Naive thymus-derived CD8-positive, alpha-beta T cell (primary cell): ENCODE results near the gene PRKCE. TPM values are rescaled to one million over a fixed set of nuclear protein-coding genes. Genes with fewer than 3 reads are reported as not detected.

ENCODE experiments used
- ATAC-seq, 2 donors: fragments of 150-1000 bp; cut with Tn5 transposase in 1 of 2; sonication (Bioruptor Pico), chemical (Tn5 transposase) in 1 of 2; 1 replicate in 1 of 2; 2 replicates in 1 of 2; pipeline ENCODE4 v1.10.0; 2021; ENCODE audit warnings: mild to moderate bottlenecking in 2 of 2, moderate library complexity in 2 of 2
- POLR2A ChIA-PET: fragments of 350-600 bp; sonication (Branson Sonifier 250); formaldehyde crosslinking; loops from one replicate; lab custom pipeline; 2021; ENCODE audit warnings: antibody characterized with exemption; lab: Charles Lee
- DNase-seq, 10 donors: peaks; one replicate each; pipeline versions ENCODE4 v3.0.0 to v3.0.0-alpha.2; 2020 to 2022
- H3K27ac Mint-ChIP-seq, 10 donors: one replicate each; pipeline ENCODE4 v1.8.0; 2020 to 2022; ENCODE audit warnings: mild to moderate bottlenecking in 10 of 10, mixed read lengths in 10 of 10, moderate library complexity in 4 of 10, inconsistent platforms in 1 of 10
- H3K27me3 Mint-ChIP-seq, 5 donors: one replicate each; pipeline ENCODE4 v1.8.0; 2021 to 2022; ENCODE audit warnings: mixed read lengths in 5 of 5
- H3K36me3 Mint-ChIP-seq, 3 donors: one replicate each; pipeline ENCODE4 v1.8.0; 2020 to 2022; ENCODE audit warnings: mixed read lengths in 3 of 3, mild to moderate bottlenecking in 2 of 3, inconsistent platforms in 1 of 3
- H3K4me1 Mint-ChIP-seq, 4 donors: one replicate each; pipeline ENCODE4 v1.8.0; 2021 to 2022; ENCODE audit warnings: mixed read lengths in 4 of 4
- H3K4me3 Mint-ChIP-seq, 10 donors: one replicate each; pipeline ENCODE4 v1.8.0; 2020 to 2022; ENCODE audit warnings: mild to moderate bottlenecking in 10 of 10, mixed read lengths in 10 of 10, moderate library complexity in 6 of 10, inconsistent platforms in 1 of 10
- H3K9me3 Mint-ChIP-seq, 9 donors: one replicate each; pipeline ENCODE4 v1.8.0; 2020 to 2022; ENCODE audit warnings: mixed read lengths in 9 of 9, mild to moderate bottlenecking in 3 of 9, inconsistent platforms in 1 of 9, moderate library complexity in 1 of 9
- polyA plus RNA-seq, 3 donors: library from polyadenylated mRNA; unstranded; fragments of 300-500 nt; fragmentation: Illumina TruSeq; gene quantifications; one replicate each; pipeline ENCODE4 v1.2.3, GENCODE V29; 2021
- total RNA-seq, 8 experiments: library from RNA in 2 of 8; stranded (reverse) in 2 of 8; gene quantifications; one replicate each; pipeline ENCODE4 v1.2.3 and lab custom pipeline; 2021 to 2026

The PRKCE gene
- total and polyA plus RNA-seq, 5 experiments from 2014 or later: 1.6 to 20.2 (median 2.7) TPM

- no peaks in the 10 kb centered on the region for H3K4me1 Mint-ChIP-seq
- H3K27me3 Mint-ChIP-seq: no peaks in the 10 kb centered on the region
- H3K36me3 Mint-ChIP-seq: peaks cover 8 to 56% (median 26%) of the 10 kb centered on the region in 3 donors
- POLR2A ChIA-PET: no interaction called here
- no peak overlapping the region for H3K4me3 Mint-ChIP-seq
- DNase-seq (no peak), ATAC-seq (no peak)
- no peak overlapping the region for H3K27ac Mint-ChIP-seq
- no peaks in the 10 kb centered on the region for H3K9me3 Mint-ChIP-seq
Observed at GRCh38 chr2:46006473-46007025, 355.1 kb downstream of the PRKCE start.

- ATAC-seq: no peak
- no peak overlapping the region for H3K27ac Mint-ChIP-seq
- no peaks in the 10 kb centered on the region for H3K27me3 Mint-ChIP-seq
- H3K4me1 Mint-ChIP-seq: no peaks in the 10 kb centered on the region
- H3K9me3 Mint-ChIP-seq: no peaks in the 10 kb centered on the region
- POLR2A ChIA-PET: no interaction called here
- no peak overlapping the region for H3K4me3 Mint-ChIP-seq
- DNase-seq: no peak
- H3K36me3 Mint-ChIP-seq: peaks cover 1 to 55% (median 26%) of the 10 kb centered on the region in 3 donors
Observed at GRCh38 chr2:46007412-46007811, 355.9 kb downstream of the PRKCE start.

DNA sequence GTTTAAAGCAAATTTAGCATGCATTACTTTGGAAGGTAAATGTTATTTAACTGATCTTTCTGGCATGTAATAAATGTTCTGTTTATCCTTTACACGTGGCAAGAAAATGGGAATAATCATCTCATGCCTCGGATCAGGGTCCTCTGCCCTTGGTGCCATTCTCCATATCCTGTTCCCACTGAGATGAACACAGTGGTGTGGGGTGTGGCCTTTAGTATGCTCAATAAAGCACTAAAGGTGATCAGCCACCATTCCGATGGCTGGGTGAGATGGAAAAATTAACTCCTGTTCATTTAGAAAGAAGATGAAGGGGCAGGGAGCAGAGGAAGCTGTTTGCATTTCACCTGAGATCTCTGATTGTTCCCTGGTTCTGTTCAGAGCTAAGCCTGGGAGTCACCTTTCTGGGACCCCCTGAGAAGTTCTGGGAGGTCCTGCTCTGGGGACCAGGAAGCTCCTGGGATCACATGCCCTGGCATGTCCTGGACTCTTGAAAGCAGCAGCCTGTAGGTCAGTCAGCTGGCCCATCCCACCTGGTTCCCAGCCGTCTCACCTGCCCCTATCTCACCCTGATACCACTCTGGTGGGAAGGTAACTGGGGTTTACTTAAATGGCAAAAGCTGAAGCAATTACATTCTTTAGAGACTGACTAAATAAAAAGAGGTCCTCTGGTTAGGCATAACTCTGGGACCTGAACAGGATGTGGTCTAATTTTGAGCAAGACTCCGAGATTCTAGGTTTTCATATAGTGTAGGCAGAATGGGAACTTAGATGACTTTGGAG lies 356.8 kb downstream of the PRKCE start:
- no peak overlapping the region for H3K4me3 Mint-ChIP-seq
- H3K27me3 Mint-ChIP-seq: no peaks in the 10 kb centered on the region
- H3K9me3 Mint-ChIP-seq: no peaks in the 10 kb centered on the region
- POLR2A ChIA-PET: no interaction called here
- H3K36me3 Mint-ChIP-seq: peaks cover 0 to 52% (median 28%) of the 10 kb centered on the region in 3 donors
- H3K4me1 Mint-ChIP-seq: no peaks in the 10 kb centered on the region
- DNase-seq (no peak), ATAC-seq (no peak)
- H3K27ac Mint-ChIP-seq: no peak overlapping the region

- no peaks in the 10 kb centered on the region for H3K27me3 Mint-ChIP-seq
- no peak overlapping the region for H3K27ac Mint-ChIP-seq
- DNase-seq: no peak
- H3K4me3 Mint-ChIP-seq: no peak overlapping the region
- POLR2A ChIA-PET: no interaction called here
- H3K4me1 Mint-ChIP-seq: no peaks in the 10 kb centered on the region
- H3K36me3 Mint-ChIP-seq: peaks cover 0 to 48% (median 26%) of the 10 kb centered on the region in 3 donors
- no peak for ATAC-seq
- H3K9me3 Mint-ChIP-seq: no peaks in the 10 kb centered on the region
Observed at GRCh38 chr2:46009315-46009714, 357.8 kb downstream of the PRKCE start.

GRCh38 chr2:46009772-46010171 lies 358.3 kb downstream of the PRKCE start:
- Mint-ChIP-seq H3K27ac (no peak overlapping the region), H3K9me3 (no peaks in the 10 kb centered on the region), H3K4me1 (no peaks in the 10 kb centered on the region), H3K4me3 (no peak overlapping the region), H3K27me3 (no peaks in the 10 kb centered on the region), H3K36me3 (peaks cover 0 to 45% (median 21%) of the 10 kb centered on the region in 3 donors)
- ATAC-seq: no peak
- POLR2A ChIA-PET: no interaction called here
- DNase-seq: no peak

DNA sequence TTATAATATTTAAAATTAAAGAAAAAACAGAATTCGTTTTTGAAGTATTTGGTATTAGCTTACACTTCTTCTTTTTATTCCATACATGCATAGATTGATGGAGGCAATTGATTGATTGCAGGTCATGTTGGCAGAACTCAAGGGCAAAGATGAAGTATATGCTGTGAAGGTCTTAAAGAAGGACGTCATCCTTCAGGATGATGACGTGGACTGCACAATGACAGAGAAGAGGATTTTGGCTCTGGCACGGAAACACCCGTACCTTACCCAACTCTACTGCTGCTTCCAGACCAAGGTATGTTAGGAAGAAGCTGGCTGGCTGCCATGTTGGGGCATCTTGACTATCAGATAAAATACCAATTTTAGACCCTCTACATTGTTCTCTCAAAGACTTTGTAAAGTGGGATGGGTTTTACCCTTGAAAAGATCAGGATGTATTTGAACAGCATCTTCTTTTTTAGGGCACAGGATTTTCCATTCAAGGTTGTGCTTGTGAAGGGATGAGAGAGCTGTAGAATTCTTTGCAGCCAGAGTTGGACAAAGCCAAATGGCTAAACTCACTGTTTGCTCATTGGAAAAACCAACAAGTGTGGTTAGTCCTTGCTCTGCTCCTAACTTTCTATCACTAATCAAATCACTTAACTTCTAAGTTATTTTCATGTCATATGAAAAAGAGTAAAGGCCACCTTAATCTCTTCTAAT lies 358.9 kb downstream of the PRKCE start:
- Mint-ChIP-seq H3K36me3 (peaks cover 0 to 45% (median 19%) of the 10 kb centered on the region in 3 donors), H3K4me1 (no peaks in the 10 kb centered on the region), H3K27ac (no peak overlapping the region), H3K4me3 (no peak overlapping the region), H3K9me3 (no peaks in the 10 kb centered on the region), H3K27me3 (no peaks in the 10 kb centered on the region)
- ATAC-seq: no peak
- POLR2A ChIA-PET: no interaction called here
- DNase-seq: no peak

DNA sequence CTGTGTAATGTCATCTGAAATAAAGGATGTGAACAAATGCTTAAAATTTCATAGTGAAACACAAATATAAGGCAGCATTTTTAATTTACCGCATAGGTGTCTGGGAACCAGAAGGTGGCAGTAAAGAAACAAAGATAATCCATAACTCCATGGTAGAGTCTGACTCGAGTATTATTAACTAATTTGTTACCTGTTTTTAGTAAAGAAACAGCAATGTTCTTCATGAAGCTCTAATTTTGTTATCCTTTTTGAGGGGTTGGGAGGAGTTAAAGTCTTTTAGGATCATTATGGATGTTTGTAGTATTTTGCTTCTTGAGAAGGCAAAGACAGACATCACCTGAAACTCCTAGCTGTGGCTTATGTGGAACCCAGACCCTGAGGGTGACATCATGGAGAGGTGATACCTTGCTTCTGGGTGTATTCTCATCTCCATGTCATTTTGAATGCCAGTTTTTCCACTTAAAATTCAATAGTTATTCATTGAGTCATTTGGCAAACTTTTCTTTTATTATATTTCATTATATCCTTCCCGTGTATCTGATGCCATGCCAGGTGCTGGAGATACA lies 359.5 kb downstream of the PRKCE start:
- POLR2A ChIA-PET: no interaction called here
- H3K27ac Mint-ChIP-seq: no peak overlapping the region
- H3K36me3 Mint-ChIP-seq: peaks cover 0 to 46% (median 21%) of the 10 kb centered on the region in 3 donors
- no peaks in the 10 kb centered on the region for H3K27me3 Mint-ChIP-seq
- H3K9me3 Mint-ChIP-seq: no peaks in the 10 kb centered on the region
- no peaks in the 10 kb centered on the region for H3K4me1 Mint-ChIP-seq
- DNase-seq: peak in 3 of 10 donors; percentile 28 to 37 (median 36)
- no peak for ATAC-seq
- no peak overlapping the region for H3K4me3 Mint-ChIP-seq

- POLR2A ChIA-PET: no interaction called here
- H3K4me1 Mint-ChIP-seq: no peaks in the 10 kb centered on the region
Observed at GRCh38 chr2:46012618-46013240, 361.3 kb downstream of the PRKCE start.

GRCh38 chr2:46013726-46014125 lies 362.3 kb downstream of the PRKCE start:
- POLR2A ChIA-PET: no interaction called here
- Mint-ChIP-seq H3K36me3 (peaks cover 0 to 32% (median 20%) of the 10 kb centered on the region in 3 donors), H3K4me1 (no peaks in the 10 kb centered on the region), H3K9me3 (no peaks in the 10 kb centered on the region), H3K4me3 (no peak overlapping the region), H3K27me3 (no peaks in the 10 kb centered on the region), H3K27ac (no peak overlapping the region)
- no peak for DNase-seq
- no peak for ATAC-seq

More at GRCh38 chr2:46012618-46013240, 361.3 kb downstream of the PRKCE start:
- peaks cover 0 to 40% (median 23%) of the 10 kb centered on the region in 3 donors for H3K36me3 Mint-ChIP-seq
- ATAC-seq (no peak), DNase-seq (no peak)
- H3K27me3 Mint-ChIP-seq: no peaks in the 10 kb centered on the region
- no peak overlapping the region for H3K4me3 Mint-ChIP-seq
- H3K9me3 Mint-ChIP-seq: no peaks in the 10 kb centered on the region
- no peak overlapping the region for H3K27ac Mint-ChIP-seq

- no peaks in the 10 kb centered on the region for H3K4me1 Mint-ChIP-seq
- H3K27ac Mint-ChIP-seq: no peak overlapping the region
Observed at GRCh38 chr2:46014911-46015654, 363.6 kb downstream of the PRKCE start.

DNA sequence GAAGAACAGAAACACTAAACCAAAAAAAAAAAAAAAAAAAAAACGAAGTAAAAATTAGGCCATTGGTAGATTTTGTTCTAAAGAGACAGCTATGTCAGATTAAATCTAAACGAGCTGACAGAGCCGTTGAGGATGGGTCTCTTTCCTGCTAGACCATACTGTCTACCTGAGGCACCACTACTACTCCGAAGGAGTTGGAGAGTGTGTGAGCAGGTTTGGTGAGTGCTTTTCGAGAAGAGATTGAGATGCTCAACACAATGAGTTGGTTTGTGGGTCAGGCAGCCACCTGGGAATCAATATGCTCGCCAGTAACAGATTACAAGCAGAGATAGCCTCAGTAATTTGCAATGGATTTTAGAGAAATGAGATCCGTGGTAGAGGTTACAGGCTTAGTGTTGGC lies 364.2 kb downstream of the PRKCE start:
- H3K36me3 Mint-ChIP-seq: peaks cover 0 to 31% (median 22%) of the 10 kb centered on the region in 3 donors
- H3K27ac Mint-ChIP-seq: no peak overlapping the region
- no peaks in the 10 kb centered on the region for H3K27me3 Mint-ChIP-seq
- no peaks in the 10 kb centered on the region for H3K4me1 Mint-ChIP-seq
- DNase-seq (no peak), ATAC-seq (no peak)
- H3K9me3 Mint-ChIP-seq: no peaks in the 10 kb centered on the region
- no peak overlapping the region for H3K4me3 Mint-ChIP-seq
- POLR2A ChIA-PET: no interaction called here

More at GRCh38 chr2:46014911-46015654, 363.6 kb downstream of the PRKCE start:
- no peak for ATAC-seq
- POLR2A ChIA-PET: no interaction called here
- Mint-ChIP-seq H3K9me3 (no peaks in the 10 kb centered on the region), H3K4me3 (no peak overlapping the region), H3K27me3 (no peaks in the 10 kb centered on the region), H3K36me3 (peaks cover 0 to 29% (median 22%) of the 10 kb centered on the region in 3 donors)
- DNase-seq: no peak

DNA sequence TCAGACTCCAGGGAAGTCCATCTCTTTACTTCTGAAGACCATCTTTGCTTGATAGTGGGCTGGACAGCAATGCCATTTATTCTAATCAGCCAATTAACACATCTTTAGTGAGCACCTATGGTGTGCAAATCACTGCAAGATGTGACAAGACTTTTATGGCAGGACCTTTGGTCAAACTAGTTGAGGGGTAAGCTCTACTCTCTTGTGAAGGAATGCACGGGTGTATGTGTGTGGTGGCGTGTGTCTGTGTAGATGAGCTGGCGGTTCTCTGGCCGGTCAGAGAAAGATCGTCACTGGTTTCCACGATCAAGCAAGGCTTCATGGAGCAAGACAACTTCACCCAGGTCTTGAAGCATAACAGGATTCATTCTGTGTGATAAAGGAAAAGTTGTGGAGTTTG lies 364.6 kb downstream of the PRKCE start:
- Mint-ChIP-seq H3K4me1 (no peaks in the 10 kb centered on the region), H3K9me3 (no peaks in the 10 kb centered on the region), H3K36me3 (peaks cover 0 to 32% (median 22%) of the 10 kb centered on the region in 3 donors), H3K27me3 (no peaks in the 10 kb centered on the region), H3K27ac (no peak overlapping the region), H3K4me3 (no peak overlapping the region)
- ATAC-seq: no peak
- POLR2A ChIA-PET: no interaction called here
- no peak for DNase-seq
